Measurements from ENCODE around the gene CCDC170.

- TF ChIP-seq CTCF (IDR thresholded peaks at IDR 0.05) (no peak), POLR2A (IDR thresholded peaks at IDR 0.05) (no peak)
Observed at GRCh38 chr6:151523034-151523433, 29.2 kb downstream of the CCDC170 start.

All from Peyer's patch (tissue), 4 donors.